AG04449 (cell line): ENCODE measurements around the gene RAD51B.

ENCODE experiments used
- CTCF ChIA-PET: fragments of 350-600 bp; formaldehyde crosslinking; extraction: SDS; loops from one replicate; lab custom pipeline; 2021; ENCODE audit warnings: antibody characterized with exemption; lab: Yijun Ruan, JAX
- POLR2A ChIA-PET: fragments of 400-600, 350-600 bp; formaldehyde crosslinking; extraction: SDS; loops from one replicate; lab custom pipeline; 2020; ENCODE audit warnings: antibody characterized with exemption, inconsistent platforms; lab: Yijun Ruan, JAX
- DNase-seq: peaks from one replicate; pipeline ENCODE4 v3.0.0-alpha.2; 2010; ENCODE audit warnings: low read depth, low spot score
- H3K4me3 ChIP-seq: 2 replicates; pipeline ENCODE4 v1.5.1; 2011; ENCODE audit warnings: low read depth, mild to moderate bottlenecking, control low read depth, low read length
- TF ChIP-seq, protein P1 (sequence below): IDR thresholded peaks from one replicate; pipeline ENCODE4 v1.5.1; 2011; ENCODE audit warnings: mild to moderate bottlenecking, moderate library complexity, low read length, control low read depth, inconsistent platforms; ENCODE audit not compliant: insufficient read depth; ENCODE audit errors: missing control alignments

Gene RAD51B

GRCh38 chr14:68534276-68534675 is 714.7 kb downstream of the RAD51B start:
- TF ChIP-seq, protein P1, sequence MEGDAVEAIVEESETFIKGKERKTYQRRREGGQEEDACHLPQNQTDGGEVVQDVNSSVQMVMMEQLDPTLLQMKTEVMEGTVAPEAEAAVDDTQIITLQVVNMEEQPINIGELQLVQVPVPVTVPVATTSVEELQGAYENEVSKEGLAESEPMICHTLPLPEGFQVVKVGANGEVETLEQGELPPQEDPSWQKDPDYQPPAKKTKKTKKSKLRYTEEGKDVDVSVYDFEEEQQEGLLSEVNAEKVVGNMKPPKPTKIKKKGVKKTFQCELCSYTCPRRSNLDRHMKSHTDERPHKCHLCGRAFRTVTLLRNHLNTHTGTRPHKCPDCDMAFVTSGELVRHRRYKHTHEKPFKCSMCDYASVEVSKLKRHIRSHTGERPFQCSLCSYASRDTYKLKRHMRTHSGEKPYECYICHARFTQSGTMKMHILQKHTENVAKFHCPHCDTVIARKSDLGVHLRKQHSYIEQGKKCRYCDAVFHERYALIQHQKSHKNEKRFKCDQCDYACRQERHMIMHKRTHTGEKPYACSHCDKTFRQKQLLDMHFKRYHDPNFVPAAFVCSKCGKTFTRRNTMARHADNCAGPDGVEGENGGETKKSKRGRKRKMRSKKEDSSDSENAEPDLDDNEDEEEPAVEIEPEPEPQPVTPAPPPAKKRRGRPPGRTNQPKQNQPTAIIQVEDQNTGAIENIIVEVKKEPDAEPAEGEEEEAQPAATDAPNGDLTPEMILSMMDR, result no peak
- no peak overlapping the region for H3K4me3 ChIP-seq
- POLR2A ChIA-PET, result interaction anchor here (0.6 to 2.6 kb wide), 2 partner anchors 148 to 259 kb away, joined by 3 to 8 read pairs; partner anchors contain the start of gene ZFP36L1

DNA sequence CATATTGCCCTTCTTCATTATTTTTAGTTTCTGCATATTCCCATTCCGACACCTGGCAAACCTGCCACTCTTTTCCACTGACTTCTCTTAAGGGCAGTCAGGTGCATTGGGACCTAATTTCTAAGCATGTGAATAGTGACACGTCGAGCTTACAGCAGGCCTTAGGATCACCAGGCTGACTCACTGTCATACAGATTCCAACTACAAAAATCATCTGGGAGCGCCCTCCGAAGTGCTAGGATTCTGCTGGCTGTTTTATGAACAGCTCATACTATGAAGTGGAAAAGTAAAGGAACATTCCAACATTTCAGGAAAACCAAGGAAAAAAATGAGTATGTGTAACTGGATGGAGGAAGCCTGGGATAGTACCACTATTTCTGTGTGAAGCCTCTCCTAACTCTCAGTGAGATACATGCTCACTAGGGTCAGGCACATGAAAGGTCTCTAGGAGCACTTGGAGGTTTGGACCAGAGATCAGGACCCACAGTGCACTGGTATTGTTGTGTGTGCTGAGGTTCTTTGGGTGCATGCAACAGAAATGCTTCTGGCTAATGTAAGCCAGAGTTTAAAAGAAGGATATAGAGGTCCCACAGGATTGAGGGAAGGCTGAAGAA is 715.9 kb downstream of the RAD51B start:
- ChIA-PET POLR2A (interaction anchor here (0.6 to 2.6 kb wide), 3 partner anchors 11 to 258 kb away, joined by 3 to 8 read pairs (median 7); partner anchors contain the start of gene ZFP36L1), CTCF (interaction anchor here (0.7 to 2.2 kb wide), 7 partner anchors 12 to 698 kb away, joined by 3 to 13 read pairs (median 3); no protein-coding TSS in a partner anchor)
- DNase-seq, result peak; percentile 73
- no peak overlapping the region for H3K4me3 ChIP-seq
- TF ChIP-seq, protein P1, result no peak

More at GRCh38 chr14:68534276-68534675, 714.7 kb downstream of the RAD51B start:
- no peak for DNase-seq
- CTCF ChIA-PET, result interaction anchor here (1.0 to 2.2 kb wide), 7 partner anchors 11 to 697 kb away, joined by 3 to 13 read pairs (median 3); no protein-coding TSS in a partner anchor

DNA sequence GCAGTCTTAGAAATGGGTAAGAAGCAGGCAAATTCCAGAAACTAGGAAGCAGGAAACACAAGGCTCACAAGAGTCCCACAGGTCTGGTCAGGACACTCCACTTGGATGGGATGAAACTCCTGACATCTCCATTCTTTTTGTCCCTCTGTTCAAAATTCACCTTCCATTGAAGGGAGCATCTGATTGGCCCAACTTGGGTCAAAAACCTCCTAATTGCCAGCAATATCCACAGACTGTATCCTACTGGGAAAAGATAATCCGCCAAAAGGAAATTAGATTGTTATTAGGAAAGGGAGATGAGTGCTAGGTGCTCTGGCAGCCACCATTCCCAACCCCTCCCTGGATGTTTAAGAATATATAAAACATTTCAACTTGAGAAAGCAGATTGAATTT is 716.4 kb downstream of the RAD51B start:
- ChIA-PET CTCF (interaction anchor here (1.0 to 2.2 kb wide), 2 partner anchors 13 to 255 kb away, joined by 3 to 13 read pairs; no protein-coding TSS in a partner anchor), POLR2A (interaction anchor here (1.0 to 2.6 kb wide), 2 partner anchors 11 to 257 kb away, joined by 7 to 8 read pairs; partner anchors contain the start of gene ZFP36L1)
- TF ChIP-seq, protein P1, result no peak

DNA sequence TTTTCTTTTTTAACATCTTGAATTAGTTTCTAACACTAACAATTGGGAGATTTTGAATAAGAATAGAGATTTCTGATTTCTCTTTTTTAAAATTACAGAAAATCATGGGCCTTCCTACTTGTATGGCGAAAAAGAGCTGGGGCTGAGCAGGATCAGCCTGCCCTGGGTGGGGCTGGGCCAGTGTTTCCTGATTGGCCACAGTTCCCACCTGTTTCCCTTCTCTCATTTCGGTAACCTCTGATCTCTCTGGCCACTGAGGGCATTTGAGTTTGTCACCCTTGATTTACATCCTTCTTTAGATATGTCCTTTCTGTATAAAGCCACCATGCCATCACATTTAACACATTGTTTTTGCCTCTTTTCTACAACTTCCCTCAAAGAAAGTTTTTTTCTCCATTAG is 719.1 kb downstream of the RAD51B start:
- CTCF ChIA-PET, result interaction anchor here (1.6 kb wide), 1 partner anchor 14 kb away, joined by 6 read pairs; no protein-coding TSS in a partner anchor
- POLR2A ChIA-PET, result no interaction called here
- no peak for DNase-seq
- H3K4me3 ChIP-seq, result no peak overlapping the region
- TF ChIP-seq, protein P1, result no peak

More for the DNA sequence above, 716.4 kb downstream of the RAD51B start:
- DNase-seq, result no peak
- H3K4me3 ChIP-seq, result no peak overlapping the region

DNA sequence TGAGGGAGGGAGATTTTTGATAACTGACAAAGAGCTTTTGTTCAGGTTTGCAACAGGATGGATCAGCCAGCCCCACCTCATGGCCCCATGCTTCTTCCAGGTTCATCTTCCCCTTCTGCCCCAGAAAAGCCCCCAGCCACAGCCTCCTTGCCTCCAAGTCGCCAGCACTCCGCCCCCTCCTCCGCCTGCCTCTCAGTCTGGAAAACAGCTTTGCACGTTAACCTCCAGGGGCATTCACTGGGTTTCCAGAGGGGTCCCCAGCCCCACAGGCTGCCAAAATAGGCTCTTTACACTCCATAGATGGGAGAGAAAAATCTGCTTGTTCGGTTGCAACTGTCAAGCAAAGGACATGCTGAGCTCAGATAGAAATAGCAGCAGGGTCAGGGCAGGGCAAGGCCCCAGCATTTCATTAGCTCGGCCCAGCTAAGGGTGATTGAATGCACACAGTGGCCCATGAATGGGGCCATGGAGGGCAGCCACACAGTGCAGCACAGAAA is 719.7 kb downstream of the RAD51B start:
- DNase-seq, result no peak
- POLR2A ChIA-PET, result no interaction called here
- H3K4me3 ChIP-seq, result no peak overlapping the region
- TF ChIP-seq, protein P1, result no peak
- CTCF ChIA-PET, result interaction anchor here (1.6 kb wide), 1 partner anchor 15 kb away, joined by 6 read pairs; no protein-coding TSS in a partner anchor

DNA sequence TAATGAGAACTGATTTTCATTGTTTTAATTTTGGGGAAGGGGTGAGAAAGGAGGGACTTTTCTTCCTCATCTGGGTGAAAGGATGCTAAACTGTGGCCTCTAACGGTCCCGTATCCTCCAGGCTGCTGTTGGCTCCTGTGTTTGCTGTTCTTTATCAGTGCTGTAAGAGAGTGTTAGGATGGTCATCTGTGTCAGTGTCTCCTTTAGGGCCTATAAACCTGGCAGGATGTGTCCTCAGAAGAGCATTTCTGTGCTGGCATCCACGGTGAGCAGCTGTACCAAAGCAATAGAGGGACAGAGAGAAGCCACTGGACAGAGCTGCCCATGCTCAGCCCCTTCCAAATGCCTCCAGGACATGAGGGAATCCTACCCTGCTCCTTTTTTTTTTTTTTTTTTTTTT is 720.2 kb downstream of the RAD51B start:
- TF ChIP-seq, protein P1, result no peak
- CTCF ChIA-PET, result interaction anchor here (1.6 kb wide), 1 partner anchor 15 kb away, joined by 6 read pairs; no protein-coding TSS in a partner anchor
- no peak for DNase-seq
- POLR2A ChIA-PET, result no interaction called here
- no peak overlapping the region for H3K4me3 ChIP-seq
